GM10847 (cell line): ENCODE measurements around the gene MAP1B.

Source experiments
- POLR2A ChIP-seq: IDR thresholded peaks from 2 replicates; pipeline ENCODE4 v1.6.1; 2011; ENCODE audit not compliant: insufficient read length; ENCODE audit errors: extremely low read depth

The MAP1B gene

DNA sequence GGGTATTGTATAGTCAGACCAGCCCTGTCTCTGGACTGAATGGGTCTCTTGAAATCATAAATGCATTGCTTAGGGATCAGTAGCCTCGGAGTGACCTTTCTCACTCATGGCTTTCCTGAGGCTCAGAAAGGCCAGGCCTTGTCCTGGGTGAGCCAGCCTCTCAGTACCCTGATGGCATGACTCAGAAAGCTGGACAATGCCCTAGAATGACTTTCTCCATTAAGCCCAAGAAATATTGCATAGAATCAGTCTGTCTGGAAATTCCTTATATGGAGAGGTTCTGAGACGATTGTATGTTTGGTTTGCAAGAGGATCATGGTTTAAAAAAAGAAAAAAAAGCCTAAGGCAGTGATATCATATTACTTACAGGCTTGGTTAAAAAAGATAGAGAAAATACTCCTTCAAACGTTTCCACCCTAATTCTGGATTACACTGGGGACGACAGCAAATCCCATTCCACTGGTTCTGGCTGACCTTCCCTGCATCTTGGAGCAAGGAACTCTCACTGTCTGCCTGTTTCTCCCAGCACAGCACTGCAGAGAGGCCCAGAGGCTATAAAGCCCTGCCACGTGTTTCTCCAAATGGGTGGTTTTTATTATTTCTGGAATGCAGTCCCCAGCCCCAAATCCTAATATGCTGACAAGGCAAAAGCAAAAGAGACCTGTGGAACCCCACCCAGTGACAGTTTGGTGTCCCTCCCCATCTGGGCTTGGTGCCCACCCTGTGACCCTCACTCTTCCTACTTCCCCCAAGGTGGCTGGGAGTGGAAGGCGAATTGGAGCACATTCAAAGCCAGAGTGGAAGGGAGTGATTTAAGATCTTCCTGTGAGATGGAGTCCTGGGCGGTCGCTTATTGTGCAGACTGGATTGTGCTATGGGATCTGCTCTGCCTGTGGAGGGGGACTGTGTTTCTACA, 34.4 kb downstream of the MAP1B start:
- TF ChIP-seq POLR2A = no peak

DNA sequence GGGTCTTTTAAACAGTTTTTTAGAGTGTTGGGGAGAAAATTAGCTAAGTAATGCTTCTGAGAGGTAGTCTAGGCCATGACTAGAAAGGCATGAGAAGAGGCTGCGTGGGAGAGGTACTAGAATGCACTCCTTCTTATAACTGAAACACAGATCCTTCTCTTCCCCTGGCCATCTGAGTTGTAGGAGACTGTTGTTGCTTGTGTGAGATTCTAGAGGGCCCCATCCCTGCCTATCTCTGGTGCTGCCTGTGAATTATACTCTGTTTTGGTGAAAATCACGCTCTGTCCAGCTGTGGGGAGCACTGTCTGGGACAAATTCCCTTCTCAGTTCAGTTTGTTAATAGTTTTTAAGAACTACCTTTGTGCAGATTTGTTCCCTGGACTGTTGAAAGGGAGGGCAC, 37.5 kb downstream of the MAP1B start:
- TF ChIP-seq POLR2A = no peak

DNA sequence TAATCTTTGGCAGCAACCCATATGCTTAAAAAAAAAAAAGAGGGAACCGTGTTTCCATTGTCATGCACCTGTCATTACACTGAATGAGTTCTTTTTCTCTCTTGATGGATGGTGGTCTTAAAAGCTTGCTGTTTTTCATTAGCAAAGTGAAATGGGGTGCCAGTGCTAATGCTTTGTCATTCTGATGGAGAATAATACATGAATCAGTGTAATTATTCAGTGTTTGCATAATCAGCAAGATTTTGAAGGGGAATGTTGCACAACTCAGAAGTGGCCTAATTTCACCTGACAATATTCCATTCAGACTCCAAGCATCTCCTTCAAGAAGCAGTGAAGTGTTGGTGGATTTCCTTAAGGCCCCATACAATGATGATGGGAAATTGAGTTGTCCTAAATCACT, 38.1 kb downstream of the MAP1B start:
- no peak for TF ChIP-seq POLR2A

DNA sequence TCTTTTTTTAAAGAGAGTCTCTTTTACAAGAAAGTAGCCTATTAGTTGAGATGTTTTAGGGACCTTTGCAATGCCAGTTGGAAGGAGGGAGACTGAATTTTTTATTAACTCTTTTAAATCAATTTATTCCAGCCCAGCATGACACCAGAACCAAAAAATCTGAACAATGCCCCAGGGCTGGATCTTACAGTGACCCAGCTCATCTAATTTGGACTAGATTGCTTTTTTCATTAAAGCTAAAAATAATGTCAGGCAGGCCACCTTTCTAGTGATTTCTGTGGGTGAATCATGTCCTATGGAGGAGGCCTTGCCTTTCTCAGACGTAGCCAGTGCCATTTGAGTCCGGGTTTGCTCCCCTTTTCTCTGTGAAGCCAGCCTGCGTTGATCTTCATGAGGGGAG, 38.8 kb downstream of the MAP1B start:
- no peak for TF ChIP-seq POLR2A

DNA sequence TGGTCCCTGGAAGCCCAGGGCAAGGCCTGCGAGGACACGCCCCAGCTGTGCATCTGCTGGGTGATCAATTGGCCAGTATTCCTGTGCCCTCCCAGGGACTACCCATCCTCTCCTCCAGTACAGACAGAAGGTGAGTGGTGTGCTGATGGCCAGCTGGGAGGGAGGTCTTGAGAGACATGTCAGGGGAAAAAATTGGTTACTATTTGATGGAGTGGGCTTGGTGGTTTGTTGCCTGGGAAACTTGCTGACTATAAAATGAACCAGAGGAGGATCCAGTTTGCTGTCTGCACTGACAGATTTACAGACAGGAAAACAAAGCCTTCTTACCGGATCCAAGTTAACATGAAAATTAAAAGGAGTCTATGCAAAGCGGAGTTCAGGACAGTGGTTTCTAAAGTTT, 40.3 kb downstream of the MAP1B start:
- TF ChIP-seq POLR2A = no peak

DNA sequence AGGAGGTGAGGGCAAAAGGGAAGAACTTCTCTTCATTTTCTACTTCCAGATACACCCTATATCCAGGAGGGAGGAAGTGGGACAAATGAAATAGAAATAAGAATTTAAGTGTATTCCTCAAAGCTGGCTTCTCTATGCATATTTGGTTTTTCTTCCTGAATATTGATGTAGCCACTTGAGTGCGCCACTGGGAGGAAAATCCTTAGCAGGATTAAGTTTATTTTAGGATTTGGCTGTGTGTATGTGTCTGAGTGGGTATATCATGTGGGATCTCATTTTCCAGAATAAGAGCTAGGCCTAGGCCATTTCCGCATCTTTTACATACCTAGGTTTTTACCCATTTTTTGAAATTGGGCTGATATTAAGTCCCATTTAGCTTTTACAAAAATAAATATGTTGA, 42.5 kb downstream of the MAP1B start:
- TF ChIP-seq POLR2A = no peak

DNA sequence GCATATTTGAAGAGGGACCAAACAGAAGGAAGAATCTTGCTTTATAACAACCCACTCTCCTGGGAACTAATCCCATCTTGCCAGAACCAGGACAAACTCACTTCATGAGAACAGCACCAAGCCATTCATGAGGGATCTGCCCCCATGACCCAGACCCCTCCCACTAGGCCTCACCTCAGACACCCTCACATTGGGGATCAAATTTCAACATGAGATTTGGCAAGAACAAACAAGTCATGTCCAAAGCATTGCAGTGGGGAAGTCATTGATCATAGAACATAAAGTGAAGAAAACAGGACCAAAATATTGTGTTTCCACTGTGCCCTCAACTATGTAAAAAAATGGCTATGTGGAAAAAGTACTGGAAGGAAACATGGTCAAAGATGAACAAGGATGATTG, 43.9 kb downstream of the MAP1B start:
- TF ChIP-seq POLR2A = no peak

DNA sequence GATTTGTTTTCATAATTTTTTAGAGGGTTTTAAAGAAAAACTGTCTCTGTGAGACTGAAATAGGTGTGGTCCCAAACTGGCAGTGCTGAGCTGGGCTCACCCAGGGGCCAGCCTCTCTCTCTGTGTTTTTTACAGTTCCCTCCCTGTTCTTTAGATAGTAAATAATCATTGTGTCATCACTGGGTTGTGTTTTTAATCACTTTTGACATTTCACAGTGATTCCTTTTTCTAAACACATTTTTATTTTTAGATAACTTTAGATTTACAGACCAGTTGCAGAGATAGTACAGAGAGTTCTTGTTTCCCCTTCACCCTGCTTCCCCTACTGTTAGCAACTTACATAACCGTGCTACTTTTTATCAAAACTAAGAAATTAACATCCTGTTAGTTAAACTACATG, 44.4 kb downstream of the MAP1B start:
- TF ChIP-seq POLR2A = no peak

DNA sequence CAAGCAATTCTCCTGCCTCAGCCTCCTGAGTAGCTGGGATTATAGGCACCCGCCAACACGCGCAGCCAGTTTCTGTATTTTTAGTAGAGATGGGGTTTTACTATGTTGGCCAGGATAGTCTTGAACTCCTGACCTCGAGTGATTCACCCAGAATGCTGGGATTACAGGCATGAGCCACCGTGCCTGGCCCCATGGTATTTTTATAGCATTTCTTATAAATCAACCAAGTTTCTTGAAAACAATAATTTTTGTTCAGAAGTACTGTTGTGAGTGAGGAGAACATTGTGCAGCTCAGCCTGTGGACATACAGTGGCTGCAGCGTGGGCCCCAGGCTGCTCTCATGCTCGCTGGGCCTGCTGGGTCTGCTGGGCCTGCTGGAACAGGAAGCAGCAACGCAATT, 45.3 kb downstream of the MAP1B start:
- TF ChIP-seq POLR2A = no peak

DNA sequence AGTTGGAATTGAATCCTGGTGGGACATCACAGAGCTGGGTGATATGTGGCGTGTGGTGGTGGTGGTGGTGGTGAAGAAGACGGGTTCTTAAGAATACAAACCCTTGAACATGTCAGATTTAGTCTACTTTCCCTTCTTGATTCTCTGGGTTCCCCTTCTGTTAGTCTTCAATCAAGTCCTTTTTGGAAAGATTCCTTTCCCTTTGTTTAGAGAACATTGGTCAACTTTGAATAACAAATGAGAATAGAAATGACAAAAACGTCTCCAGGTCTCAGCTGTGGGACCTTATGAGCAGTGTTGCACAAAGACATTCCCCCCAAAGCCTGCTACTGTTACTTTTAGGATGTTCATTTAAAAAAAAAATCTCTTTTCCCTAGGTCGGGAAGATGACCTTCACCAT, 46.3 kb downstream of the MAP1B start:
- no peak for TF ChIP-seq POLR2A

DNA sequence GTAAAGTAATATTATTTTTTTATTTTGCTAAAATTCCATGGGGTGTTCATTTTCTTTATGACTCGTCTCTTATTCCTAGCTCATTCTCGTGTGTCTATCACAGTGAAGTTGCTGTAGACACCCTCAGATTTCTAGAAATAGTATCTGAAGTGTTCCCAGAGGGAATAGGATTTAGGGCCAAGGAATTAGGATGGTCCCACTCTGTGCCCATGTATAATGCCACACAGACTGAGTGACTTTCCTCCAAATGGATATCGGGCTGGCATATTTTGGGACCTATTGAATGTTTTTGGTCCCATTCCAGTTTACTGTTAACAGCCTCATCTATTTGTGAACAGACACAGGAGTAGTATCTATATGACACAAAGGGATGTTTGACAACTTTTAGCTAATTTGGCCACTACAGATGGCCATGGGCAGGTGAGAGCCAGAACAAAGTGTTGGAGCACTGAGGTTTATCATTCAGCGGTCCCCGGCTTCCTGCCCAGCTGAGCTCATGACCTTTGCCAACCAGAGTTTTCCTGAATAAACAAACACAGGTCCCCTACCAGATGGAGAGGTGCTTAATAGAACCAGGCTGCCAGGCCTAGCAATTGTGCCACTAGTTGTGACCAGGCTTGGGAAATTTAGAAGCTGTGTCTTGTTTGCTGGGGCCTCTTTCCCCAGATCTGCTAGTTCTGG, 46.9 kb downstream of the MAP1B start:
- no peak for TF ChIP-seq POLR2A

DNA sequence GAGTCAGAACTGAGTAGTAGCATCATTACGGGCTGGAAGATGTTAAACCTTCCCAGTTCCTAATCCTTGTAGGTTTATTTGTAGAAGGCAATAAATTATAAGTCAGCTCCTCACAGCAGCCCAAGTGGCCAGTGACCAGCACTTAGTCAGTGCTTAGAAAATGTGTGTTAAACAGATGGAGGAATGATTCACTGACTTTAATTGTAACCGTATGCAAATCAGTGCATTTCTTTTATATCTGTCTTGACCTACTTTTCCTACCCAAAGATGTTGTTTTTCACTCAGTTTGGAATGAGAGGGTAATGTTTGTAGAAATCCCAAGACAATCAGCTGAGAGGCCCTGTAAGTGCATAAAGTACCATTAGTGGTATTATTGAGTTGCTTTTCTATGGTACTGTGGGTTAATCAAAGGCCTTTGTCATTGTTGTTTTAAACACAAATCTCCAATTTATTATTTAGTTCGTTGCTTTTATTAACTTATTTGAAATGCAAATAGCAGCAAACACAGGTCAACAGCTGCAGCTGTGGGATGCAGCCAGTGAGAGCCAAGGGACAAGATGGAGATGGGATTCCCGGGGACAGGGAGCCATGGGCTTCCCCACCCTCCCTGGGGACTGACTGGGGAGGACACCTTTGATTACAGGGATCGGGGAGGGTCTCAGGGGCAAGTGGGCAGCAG, 49.8 kb downstream of the MAP1B start:
- TF ChIP-seq POLR2A = no peak

DNA sequence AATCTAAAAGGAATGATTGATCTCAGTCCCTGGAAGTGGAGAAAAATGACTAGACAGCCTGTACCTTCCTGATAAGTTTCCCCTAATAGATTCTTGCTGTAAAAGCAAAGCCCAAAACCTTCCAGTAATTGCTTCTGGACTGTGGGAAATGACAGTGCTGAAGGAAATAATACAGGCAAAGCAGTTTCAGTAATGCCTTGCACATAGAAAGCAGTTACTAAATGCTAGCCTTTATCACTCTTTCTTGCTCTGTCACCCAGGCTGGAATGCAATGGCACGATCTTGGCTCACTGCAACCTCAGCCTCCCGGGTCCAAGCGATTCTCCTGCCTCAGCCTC, 50.3 kb downstream of the MAP1B start:
- no peak for TF ChIP-seq POLR2A

DNA sequence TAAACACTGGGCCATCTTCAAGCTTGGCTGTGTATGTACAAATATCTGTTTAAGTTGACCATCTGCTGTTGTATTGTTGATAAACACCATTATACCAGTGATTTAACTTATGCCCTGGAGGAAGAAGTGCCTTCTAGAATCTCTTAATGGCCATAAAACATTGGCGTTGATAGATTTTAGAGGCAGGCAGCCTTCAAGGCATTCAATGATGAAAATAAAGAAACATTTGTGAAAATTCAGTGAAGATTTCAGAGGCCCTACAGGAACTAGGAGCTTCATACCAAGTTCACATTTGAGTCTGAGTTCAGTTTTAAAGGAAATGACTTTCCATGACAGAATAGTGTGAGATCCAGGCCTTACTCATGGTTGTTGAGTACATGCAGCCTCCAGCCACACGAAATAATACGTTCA, 52.2 kb downstream of the MAP1B start:
- TF ChIP-seq POLR2A = no peak

DNA sequence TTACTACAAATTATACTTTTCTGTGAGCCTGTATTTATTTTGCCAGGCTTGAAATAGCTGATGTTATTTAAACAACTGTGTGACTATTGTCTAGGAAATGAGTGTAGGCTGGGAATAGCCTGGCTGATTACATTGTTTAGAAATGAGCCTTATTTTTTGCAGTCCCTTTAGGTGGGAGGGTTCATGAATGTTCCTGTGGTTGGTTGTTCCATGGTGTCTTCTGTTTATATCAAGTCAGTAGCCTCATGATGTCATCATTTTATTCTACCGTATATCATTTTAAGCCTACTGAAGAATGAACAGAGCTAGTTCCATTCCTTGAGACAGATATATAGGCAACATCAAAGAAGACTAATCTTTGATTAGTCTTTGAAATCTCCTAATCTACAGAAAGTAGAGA, 53.1 kb downstream of the MAP1B start:
- no peak for TF ChIP-seq POLR2A

DNA sequence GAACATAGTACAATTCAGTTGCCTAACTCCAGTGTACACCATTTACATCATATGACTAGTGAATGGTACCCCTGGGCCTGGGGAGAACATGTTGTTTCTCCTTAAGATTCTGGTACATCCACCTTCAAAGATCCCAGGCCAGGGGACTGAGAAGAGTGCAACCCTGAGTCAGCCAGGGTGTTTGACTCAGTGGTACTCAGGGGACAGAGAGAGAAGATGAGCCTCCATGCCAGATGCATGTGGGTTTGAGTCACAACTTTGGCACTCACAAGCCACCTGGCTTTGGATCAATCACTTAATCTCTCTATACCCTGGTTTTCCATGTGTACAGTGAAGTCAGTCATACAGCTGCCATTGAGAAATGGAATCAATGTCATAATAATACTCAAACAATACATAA, 53.7 kb downstream of the MAP1B start:
- TF ChIP-seq POLR2A = no peak
